ENCODE results near the gene RALGDS.

The RALGDS gene

DNA sequence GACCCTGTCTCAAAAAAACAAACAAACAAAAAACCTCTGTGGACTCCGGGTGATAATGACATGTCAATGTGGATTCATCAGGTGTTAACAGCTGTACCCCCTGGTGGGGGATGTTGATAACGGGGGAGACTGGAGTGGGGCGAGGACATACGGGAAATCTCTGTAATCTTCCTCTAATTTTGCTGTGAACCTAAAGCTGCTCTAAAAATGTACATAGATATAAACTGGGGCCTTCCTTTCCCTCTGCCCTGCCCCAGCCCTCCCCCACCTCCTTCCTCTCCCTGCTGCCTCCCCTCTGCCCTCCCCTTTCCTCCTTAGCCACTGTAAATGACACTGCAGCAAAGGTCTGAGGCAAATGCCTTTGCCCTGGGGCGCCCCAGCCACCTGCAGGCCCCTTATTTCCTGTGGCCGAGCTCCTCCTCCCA is 60.6 kb downstream of the RALGDS start:
- H3K27ac ChIP-seq: no peak overlapping the region; the same call in 1 of the 2 replicates
- no peak for TF ChIP-seq ZFX (IDR thresholded peaks at IDR 0.05)
- TF ChIP-seq, protein P1, sequence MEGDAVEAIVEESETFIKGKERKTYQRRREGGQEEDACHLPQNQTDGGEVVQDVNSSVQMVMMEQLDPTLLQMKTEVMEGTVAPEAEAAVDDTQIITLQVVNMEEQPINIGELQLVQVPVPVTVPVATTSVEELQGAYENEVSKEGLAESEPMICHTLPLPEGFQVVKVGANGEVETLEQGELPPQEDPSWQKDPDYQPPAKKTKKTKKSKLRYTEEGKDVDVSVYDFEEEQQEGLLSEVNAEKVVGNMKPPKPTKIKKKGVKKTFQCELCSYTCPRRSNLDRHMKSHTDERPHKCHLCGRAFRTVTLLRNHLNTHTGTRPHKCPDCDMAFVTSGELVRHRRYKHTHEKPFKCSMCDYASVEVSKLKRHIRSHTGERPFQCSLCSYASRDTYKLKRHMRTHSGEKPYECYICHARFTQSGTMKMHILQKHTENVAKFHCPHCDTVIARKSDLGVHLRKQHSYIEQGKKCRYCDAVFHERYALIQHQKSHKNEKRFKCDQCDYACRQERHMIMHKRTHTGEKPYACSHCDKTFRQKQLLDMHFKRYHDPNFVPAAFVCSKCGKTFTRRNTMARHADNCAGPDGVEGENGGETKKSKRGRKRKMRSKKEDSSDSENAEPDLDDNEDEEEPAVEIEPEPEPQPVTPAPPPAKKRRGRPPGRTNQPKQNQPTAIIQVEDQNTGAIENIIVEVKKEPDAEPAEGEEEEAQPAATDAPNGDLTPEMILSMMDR (conservative IDR thresholded peaks at IDR 0.05): no peak

DNA sequence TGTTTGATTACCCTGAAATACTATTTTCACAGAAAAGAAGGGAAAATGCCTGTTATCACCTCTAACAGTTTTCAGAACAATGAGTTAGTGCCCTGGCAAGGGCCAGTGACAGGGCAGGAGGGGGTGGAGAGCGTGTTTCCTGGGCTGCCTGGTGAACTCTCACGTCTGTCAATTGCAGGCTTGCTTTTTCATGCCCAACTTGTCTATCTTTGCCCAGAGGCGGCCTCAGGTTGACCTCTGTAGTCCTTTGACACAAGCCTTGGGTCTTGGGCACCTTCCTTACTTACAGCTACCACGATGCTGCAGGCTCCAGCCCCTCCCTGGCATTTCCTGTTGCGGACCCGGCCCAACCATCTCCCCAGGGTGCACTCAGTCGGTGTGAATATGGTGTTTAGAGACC is 61.4 kb downstream of the RALGDS start:
- no peak overlapping the region for H3K27ac ChIP-seq
- TF ChIP-seq, protein P1 (conservative IDR thresholded peaks at IDR 0.05): no peak
- no peak for TF ChIP-seq ZFX (IDR thresholded peaks at IDR 0.05)

DNA sequence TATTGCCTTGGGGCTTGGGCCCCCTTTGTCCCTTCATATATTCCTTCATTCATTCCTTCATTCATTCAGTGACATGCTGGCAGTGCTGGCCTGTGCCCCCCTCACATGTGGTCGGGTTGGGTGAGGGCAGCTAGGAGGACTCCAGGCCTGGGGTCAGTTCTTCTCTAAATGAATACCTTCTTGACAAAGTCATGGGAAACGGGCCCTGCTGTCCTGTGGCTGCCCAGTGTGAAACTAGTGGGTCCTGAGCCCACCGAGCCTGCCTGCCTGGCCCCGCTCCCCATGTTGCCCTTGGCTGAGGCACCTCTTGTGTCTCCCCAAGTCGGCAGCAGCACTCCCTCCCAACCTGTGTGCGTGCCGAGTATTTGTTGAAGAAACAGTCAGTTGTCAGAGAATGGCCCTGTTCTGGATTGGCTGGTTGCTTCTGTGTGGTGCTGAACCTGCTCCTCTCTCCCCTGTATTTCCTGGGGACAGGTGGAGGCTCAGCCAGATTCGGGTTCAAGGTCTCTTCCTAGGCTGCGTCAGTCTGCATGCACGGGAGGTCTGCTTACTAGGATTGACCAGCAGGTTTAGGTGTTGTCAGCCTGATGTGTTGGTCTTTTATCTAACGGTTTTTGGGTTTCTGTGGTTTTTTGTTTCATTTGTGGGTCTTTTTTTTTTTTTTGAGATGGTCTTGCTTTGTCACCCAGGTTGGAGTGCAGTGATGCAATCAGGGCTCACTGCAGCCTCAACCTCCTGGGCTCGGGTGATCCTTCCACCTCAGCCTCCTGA is 62.3 kb downstream of the RALGDS start:
- TF ChIP-seq, protein P1 (conservative IDR thresholded peaks at IDR 0.05): no peak
- no peak for TF ChIP-seq ZFX (IDR thresholded peaks at IDR 0.05)
- no peak overlapping the region for H3K27ac ChIP-seq

DNA sequence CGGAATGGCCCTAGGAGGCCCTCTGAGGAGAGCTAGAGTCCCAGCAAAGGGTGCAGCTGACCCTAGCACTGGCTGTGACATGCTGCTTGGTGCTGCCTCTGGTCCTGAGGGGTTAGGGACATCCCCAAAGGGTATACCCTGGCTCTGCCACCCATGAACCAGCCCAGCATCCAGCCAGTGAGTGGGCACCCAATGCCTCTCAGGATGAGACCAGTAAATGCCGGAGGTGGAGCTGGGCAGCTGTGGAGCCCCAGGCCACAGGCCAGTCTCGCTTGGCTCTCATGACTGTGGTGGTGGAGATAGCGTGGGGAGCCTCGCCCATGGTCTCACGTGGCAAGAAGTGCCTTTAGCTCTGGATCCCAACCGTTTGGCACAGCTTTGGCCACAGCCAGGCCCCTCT is 63.0 kb downstream of the RALGDS start:
- no peak overlapping the region for H3K27ac ChIP-seq
- TF ChIP-seq, protein P1 (conservative IDR thresholded peaks at IDR 0.05): no peak
- TF ChIP-seq ZFX (IDR thresholded peaks at IDR 0.05): no peak

DNA sequence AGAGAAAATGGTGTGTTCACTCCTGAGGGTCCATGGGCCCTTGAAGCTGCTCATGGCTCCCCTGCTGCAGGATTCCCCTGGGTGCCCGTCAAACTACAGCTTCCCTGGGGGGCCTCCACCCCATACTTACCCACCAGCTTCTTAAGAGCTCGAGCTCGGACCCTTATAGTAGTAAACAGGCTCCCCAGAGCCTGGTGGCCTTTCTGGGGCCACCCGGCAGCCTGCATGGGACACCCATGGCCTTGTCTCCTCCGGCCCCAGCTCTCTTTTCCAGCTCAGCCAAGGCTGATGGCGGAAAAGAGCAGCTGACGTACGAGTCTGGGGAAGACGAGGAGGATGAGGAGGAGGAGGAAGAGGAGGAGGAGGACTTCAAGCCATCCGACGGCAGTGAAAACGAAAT is 63.5 kb downstream of the RALGDS start:
- no peak overlapping the region for H3K27ac ChIP-seq
- TF ChIP-seq ZFX (IDR thresholded peaks at IDR 0.05): no peak
- TF ChIP-seq, protein P1 (conservative IDR thresholded peaks at IDR 0.05): no peak

DNA sequence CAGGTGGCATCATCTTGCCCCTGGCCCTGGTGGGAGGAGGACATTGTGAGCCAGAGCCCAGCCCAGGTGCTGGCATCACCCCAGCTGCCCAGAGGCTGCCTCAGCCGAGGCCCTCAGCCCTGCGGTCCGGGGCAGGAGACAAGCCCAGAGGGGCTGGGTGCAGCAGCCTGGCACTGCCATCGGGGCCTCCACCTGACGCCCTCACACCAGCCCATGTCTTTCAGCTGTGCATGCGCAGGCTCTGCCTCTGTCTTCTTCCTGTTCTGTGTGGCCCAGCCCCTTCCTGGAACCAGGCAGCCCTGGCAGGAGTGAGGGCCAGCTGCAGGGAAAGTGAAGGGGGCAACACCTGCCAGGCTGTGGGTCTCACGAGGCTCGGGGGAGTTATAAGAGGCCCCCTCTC is 64.0 kb downstream of the RALGDS start:
- TF ChIP-seq, protein P1 (conservative IDR thresholded peaks at IDR 0.05): no peak
- TF ChIP-seq ZFX (IDR thresholded peaks at IDR 0.05): no peak
- no peak overlapping the region for H3K27ac ChIP-seq

DNA sequence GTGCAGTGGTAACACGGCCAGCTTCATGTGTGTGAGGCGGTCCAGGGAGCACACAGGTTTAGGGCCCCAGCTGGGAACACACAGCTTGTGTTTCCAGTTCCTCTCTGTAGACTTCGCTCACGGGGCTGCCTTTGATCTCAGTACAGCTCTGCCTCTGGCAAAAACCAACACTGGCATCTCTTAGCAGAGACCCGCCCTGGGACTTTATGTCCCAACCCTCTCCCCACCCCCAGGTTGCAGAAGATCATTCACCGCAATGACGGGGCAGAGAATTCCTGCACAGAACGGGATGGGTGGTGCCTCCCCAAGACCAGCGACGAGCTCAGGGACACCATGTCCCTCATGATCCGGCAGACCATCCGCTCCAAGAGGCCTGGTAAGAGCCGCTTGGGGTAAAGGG is 64.5 kb downstream of the RALGDS start:
- H3K27ac ChIP-seq: no peak overlapping the region
- TF ChIP-seq, protein P1 (conservative IDR thresholded peaks at IDR 0.05): no peak
- no peak for TF ChIP-seq ZFX (IDR thresholded peaks at IDR 0.05)

Measured in C4-2B (cell line).